ENCODE results near the gene PPP1R27.

The PPP1R27 gene

DNA sequence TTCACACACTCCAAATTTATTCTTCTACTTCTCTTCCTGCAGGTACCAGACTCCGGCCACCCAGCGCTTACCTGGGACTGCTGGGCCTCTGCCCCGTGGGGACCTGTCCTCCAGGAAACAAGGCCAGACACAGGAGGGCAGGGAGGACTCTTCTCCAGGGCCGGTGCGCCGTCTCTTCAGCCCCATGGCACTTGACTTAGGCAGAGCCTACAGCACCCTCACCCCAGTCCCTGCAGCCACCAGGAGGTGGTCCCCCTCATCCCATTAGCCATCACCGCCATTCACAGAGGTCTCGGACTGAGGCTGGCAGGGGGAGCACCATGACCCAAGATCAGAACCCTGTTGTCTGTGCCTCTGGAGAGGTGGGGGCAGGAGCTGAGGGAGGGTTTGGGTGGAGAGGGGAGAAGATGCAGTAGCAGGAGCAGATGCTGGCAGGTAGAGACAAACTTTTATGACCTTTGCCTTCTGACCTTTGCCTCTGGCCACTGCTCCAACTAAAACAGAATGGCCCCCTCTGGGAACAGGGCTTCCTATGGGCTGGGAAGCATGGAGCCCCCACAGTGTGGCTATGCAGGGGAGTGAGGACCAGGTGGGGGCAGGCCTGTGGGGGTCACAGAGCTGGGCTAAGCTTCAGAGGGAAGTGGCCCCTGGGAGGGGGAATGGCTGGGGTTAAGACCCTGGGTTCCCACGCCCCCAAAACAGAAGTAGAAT, 32.6 kb downstream of the PPP1R27 start:
- Histone ChIP-seq H3K4me1 (ENCODE audit: low read length) (no peaks in the 10 kb centered on the region), H3K9me3 (replicated peaks; ENCODE audit: insufficient read depth, low read length) (no peaks in the 10 kb centered on the region), H3K4me3 (ENCODE audit: low read length) (no peak overlapping the region), H4K20me1 (ENCODE audit: insufficient read depth, low read length) (no peaks in the 10 kb centered on the region), H3K4me2 (ENCODE audit: low read depth, low read length) (no peak overlapping the region), H3K9me2 (replicated peaks; ENCODE audit: insufficient read depth, low read length) (no peaks in the 10 kb centered on the region), H3K27ac (ENCODE audit: low read length) (no peak overlapping the region), H3K9ac (ENCODE audit: low read length) (no peak overlapping the region), H3F3A (ENCODE audit: insufficient read depth, low read length) (no peaks in the 10 kb centered on the region), H3K27me3 (replicated peaks; ENCODE audit: insufficient read depth, low read length) (peaks cover 75% of the 10 kb centered on the region), H2AFZ (ENCODE audit: low read length) (no peak overlapping the region), H3K79me2 (ENCODE audit: low read length) (no peaks in the 10 kb centered on the region), H3K36me3 (replicated peaks; ENCODE audit: insufficient read depth, low read length) (no peaks in the 10 kb centered on the region)
- DNase-seq, result no peak
- TF ChIP-seq EZH2phosphoT487 (IDR thresholded peaks at IDR 0.05; ENCODE audit: low read length) (no peak), CTCF (IDR thresholded peaks at IDR 0.05; ENCODE audit: low read length) (no peak), EZH2 (optimal IDR thresholded peaks at IDR 0.05; ENCODE audit: low read depth, low read length) (no peak)

DNA sequence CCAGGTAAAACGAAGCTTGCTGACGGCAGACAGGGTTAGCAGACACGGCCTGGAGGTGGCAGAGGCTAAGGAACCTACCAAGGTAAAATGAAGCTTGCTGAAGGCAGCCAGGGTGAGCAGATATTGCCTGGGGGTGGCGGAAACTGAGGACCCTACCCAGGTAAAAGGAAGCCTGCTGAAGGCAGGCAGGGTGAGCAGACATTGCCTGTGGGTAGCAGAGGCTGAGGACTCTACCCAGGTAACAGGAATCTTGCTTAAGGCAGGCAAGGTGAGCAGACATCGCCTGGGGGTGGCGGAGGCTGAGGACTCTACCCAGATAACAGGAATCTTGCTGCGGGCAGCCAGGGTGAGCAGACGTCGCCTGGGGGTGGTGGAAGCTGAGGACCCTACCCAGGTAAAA, 33.5 kb downstream of the PPP1R27 start:
- H3K27me3 ChIP-seq (replicated peaks; ENCODE audit: insufficient read depth, low read length), result peaks cover 67% of the 10 kb centered on the region

GRCh38 chr17:81794509-81794908, 40.3 kb downstream of the PPP1R27 start:
- no peaks in the 10 kb centered on the region for H3K36me3 ChIP-seq (replicated peaks; ENCODE audit: insufficient read depth, low read length)
- TF ChIP-seq EZH2phosphoT487 (IDR thresholded peaks at IDR 0.05; ENCODE audit: low read length) (no peak), EZH2 (optimal IDR thresholded peaks at IDR 0.05; ENCODE audit: low read depth, low read length) (no peak), CTCF (IDR thresholded peaks at IDR 0.05; ENCODE audit: low read length) (no peak)
- no peak overlapping the region for H2AFZ ChIP-seq (ENCODE audit: low read length)
- no peaks in the 10 kb centered on the region for H3K79me2 ChIP-seq (ENCODE audit: low read length)
- DNase-seq, result no peak
- H3K27me3 ChIP-seq (replicated peaks; ENCODE audit: insufficient read depth, low read length), result peaks cover 22% of the 10 kb centered on the region
- no peak overlapping the region for H3K9ac ChIP-seq (ENCODE audit: low read length)
- H3K4me3 ChIP-seq (ENCODE audit: low read length), result no peak overlapping the region
- no peaks in the 10 kb centered on the region for H3K9me2 ChIP-seq (replicated peaks; ENCODE audit: insufficient read depth, low read length)
- no peak overlapping the region for H3K27ac ChIP-seq (ENCODE audit: low read length)
- H3K4me2 ChIP-seq (ENCODE audit: low read depth, low read length), result no peak overlapping the region
- H4K20me1 ChIP-seq (ENCODE audit: insufficient read depth, low read length), result no peaks in the 10 kb centered on the region
- H3F3A ChIP-seq (ENCODE audit: insufficient read depth, low read length), result no peaks in the 10 kb centered on the region
- no peaks in the 10 kb centered on the region for H3K9me3 ChIP-seq (replicated peaks; ENCODE audit: insufficient read depth, low read length)
- H3K4me1 ChIP-seq (ENCODE audit: low read length), result no peaks in the 10 kb centered on the region

More for the DNA sequence above, 33.5 kb downstream of the PPP1R27 start:
- no peaks in the 10 kb centered on the region for H4K20me1 ChIP-seq (ENCODE audit: insufficient read depth, low read length)
- H3K4me2 ChIP-seq (ENCODE audit: low read depth, low read length), result no peak overlapping the region
- H3K79me2 ChIP-seq (ENCODE audit: low read length), result no peaks in the 10 kb centered on the region
- H3K4me1 ChIP-seq (ENCODE audit: low read length), result no peaks in the 10 kb centered on the region
- TF ChIP-seq EZH2phosphoT487 (IDR thresholded peaks at IDR 0.05; ENCODE audit: low read length) (no peak), CTCF (IDR thresholded peaks at IDR 0.05; ENCODE audit: low read length) (no peak), EZH2 (optimal IDR thresholded peaks at IDR 0.05; ENCODE audit: low read depth, low read length) (no peak)
- H3K36me3 ChIP-seq (replicated peaks; ENCODE audit: insufficient read depth, low read length), result no peaks in the 10 kb centered on the region
- no peak for DNase-seq
- no peak overlapping the region for H2AFZ ChIP-seq (ENCODE audit: low read length)
- H3F3A ChIP-seq (ENCODE audit: insufficient read depth, low read length), result no peaks in the 10 kb centered on the region
- H3K9ac ChIP-seq (ENCODE audit: low read length), result no peak overlapping the region
- no peak overlapping the region for H3K4me3 ChIP-seq (ENCODE audit: low read length)
- H3K9me2 ChIP-seq (replicated peaks; ENCODE audit: insufficient read depth, low read length), result no peaks in the 10 kb centered on the region
- no peaks in the 10 kb centered on the region for H3K9me3 ChIP-seq (replicated peaks; ENCODE audit: insufficient read depth, low read length)
- no peak overlapping the region for H3K27ac ChIP-seq (ENCODE audit: low read length)
